Esophagus muscularis mucosa (tissue), 3 donors: Measurements from ENCODE around the gene SUPV3L1.

Experiments
- POLR2A ChIP-seq: fragments of 450-650 bp; IDR thresholded peaks from one replicate; pipeline ENCODE4 v1.6.1; 2017; ENCODE audit warnings: antibody characterized with exemption, moderate library complexity, mild to moderate bottlenecking, low read depth
- POLR2AphosphoS5 ChIP-seq, 2 donors: sonication (generic); formaldehyde crosslinking; IDR thresholded peaks; one replicate each; pipeline ENCODE4 v1.6.1; 2017; ENCODE audit warnings: antibody characterized with exemption in 2 of 2
- TF ChIP-seq, protein P1 (sequence below), 3 experiments: fragments of 200-600 bp in 2 of 3; fragments of 450-650 bp in 1 of 3; sonication (generic) in 2 of 3; IDR thresholded peaks; one replicate each; pipeline ENCODE4 v1.5.1; 2017 to 2019; ENCODE audit warnings: antibody characterized with exemption in 3 of 3, mild to moderate bottlenecking in 2 of 3, moderate library complexity in 1 of 3

DNA sequence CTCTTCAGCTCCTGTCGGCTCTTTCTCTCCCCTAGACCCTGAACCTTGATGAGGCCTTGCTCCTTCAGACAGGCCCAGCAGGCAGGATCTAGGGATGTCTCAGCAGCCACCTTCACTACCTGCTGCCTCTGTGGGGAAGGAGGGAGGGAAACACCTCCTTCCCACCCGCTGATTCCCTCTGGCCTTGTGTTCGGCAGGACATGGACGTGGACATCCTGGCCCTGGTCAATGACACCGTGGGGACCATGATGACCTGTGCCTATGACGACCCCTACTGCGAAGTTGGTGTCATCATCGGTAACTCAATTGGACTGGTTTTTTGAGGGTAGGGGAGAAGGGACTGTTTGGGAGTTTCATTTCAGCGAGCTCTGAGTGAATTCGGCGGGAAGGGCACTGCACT is 60.4 kb downstream of the SUPV3L1 start:
- TF ChIP-seq POLR2A (no peak), POLR2AphosphoS5 (IDR thresholded peaks at IDR 0.05) (no peak)
- TF ChIP-seq, protein P1, sequence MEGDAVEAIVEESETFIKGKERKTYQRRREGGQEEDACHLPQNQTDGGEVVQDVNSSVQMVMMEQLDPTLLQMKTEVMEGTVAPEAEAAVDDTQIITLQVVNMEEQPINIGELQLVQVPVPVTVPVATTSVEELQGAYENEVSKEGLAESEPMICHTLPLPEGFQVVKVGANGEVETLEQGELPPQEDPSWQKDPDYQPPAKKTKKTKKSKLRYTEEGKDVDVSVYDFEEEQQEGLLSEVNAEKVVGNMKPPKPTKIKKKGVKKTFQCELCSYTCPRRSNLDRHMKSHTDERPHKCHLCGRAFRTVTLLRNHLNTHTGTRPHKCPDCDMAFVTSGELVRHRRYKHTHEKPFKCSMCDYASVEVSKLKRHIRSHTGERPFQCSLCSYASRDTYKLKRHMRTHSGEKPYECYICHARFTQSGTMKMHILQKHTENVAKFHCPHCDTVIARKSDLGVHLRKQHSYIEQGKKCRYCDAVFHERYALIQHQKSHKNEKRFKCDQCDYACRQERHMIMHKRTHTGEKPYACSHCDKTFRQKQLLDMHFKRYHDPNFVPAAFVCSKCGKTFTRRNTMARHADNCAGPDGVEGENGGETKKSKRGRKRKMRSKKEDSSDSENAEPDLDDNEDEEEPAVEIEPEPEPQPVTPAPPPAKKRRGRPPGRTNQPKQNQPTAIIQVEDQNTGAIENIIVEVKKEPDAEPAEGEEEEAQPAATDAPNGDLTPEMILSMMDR (IDR thresholded peaks at IDR 0.05): no peak
